Adipocyte (in vitro differentiated cells): ENCODE data around the gene RAP1GAP2.

Source experiments
- DNase-seq: peaks from one replicate; pipeline ENCODE4 v3.0.0-alpha.2; 2015; ENCODE audit warnings: low read depth
- H3K27me3 ChIP-seq: replicated peaks from 2 replicates; pipeline ENCODE4 v1.7.0; 2013; ENCODE audit warnings: mild to moderate bottlenecking, low read length, moderate library complexity; ENCODE audit not compliant: control insufficient read depth, insufficient read depth
- H3K36me3 ChIP-seq: 2 replicates; pipeline ENCODE4 v1.7.0; 2013; ENCODE audit warnings: low read length, mild to moderate bottlenecking, moderate library complexity; ENCODE audit not compliant: control insufficient read depth, insufficient read depth, severe bottlenecking
- H3K4me1 ChIP-seq: 2 replicates; pipeline ENCODE4 v1.7.0; 2013; ENCODE audit warnings: mild to moderate bottlenecking, low read length, moderate library complexity; ENCODE audit not compliant: control insufficient read depth, insufficient read depth
- H3K4me3 ChIP-seq: 2 replicates; pipeline ENCODE4 v1.7.0; 2013; ENCODE audit warnings: mild to moderate bottlenecking, low read length, moderate library complexity
- H3K9ac ChIP-seq: 2 replicates; pipeline ENCODE4 v1.7.0; 2013; ENCODE audit warnings: mild to moderate bottlenecking, low read length, moderate library complexity
- H3K9me3 ChIP-seq: 2 replicates; pipeline ENCODE4 v1.7.0; 2013; ENCODE audit warnings: mild to moderate bottlenecking, low read length, moderate library complexity; ENCODE audit not compliant: control insufficient read depth

The RAP1GAP2 gene

GRCh38 chr17:2856727-2857126 is 60.5 kb downstream of the RAP1GAP2 start:
- DNase-seq = no peak
- H3K9me3 ChIP-seq = no peaks in the 10 kb centered on the region
- no peak overlapping the region for H3K9ac ChIP-seq
- H3K27me3 ChIP-seq = peaks cover 35% of the 10 kb centered on the region
- peaks cover 8% of the 10 kb centered on the region for H3K4me1 ChIP-seq
- H3K4me3 ChIP-seq = no peak overlapping the region
- no peaks in the 10 kb centered on the region for H3K36me3 ChIP-seq

DNA sequence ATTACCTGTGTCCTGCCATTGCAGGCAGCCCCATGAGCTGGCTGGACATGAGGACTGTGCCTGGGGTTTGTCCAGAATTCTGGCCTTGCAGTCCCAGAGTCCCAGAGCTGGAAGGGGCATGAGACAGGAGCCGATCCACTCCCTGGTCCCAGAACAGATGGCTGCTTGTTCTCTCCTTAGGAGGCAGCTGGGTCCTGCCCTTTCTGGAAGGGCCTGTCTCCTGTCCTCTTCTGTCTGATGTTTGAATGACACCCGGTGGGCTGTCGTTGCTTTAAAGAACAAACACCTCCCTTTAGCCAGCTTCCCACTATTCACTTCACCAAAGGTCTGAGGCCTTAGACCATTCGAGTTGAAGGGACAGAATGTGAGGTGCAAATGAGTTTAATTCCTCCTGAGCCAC is 63.8 kb downstream of the RAP1GAP2 start:
- H3K4me3 ChIP-seq = no peak overlapping the region
- no peak for DNase-seq

GRCh38 chr17:2860883-2861282 is 64.6 kb downstream of the RAP1GAP2 start:
- H3K9ac ChIP-seq = no peak overlapping the region
- no peak for DNase-seq
- H3K27me3 ChIP-seq = peaks cover 19% of the 10 kb centered on the region
- no peak overlapping the region for H3K4me3 ChIP-seq
- no peaks in the 10 kb centered on the region for H3K9me3 ChIP-seq
- no peaks in the 10 kb centered on the region for H3K4me1 ChIP-seq
- no peaks in the 10 kb centered on the region for H3K36me3 ChIP-seq

More for the DNA sequence above, 63.8 kb downstream of the RAP1GAP2 start:
- H3K9me3 ChIP-seq = no peaks in the 10 kb centered on the region
- H3K36me3 ChIP-seq = no peaks in the 10 kb centered on the region
- H3K9ac ChIP-seq = no peak overlapping the region
- H3K27me3 ChIP-seq = peaks cover 25% of the 10 kb centered on the region
- H3K4me1 ChIP-seq = no peaks in the 10 kb centered on the region

- H3K27me3 ChIP-seq = peaks cover 6% of the 10 kb centered on the region
- no peak overlapping the region for H3K9ac ChIP-seq
- H3K36me3 ChIP-seq = no peaks in the 10 kb centered on the region
- no peaks in the 10 kb centered on the region for H3K9me3 ChIP-seq
- peaks cover 4% of the 10 kb centered on the region for H3K4me1 ChIP-seq
- DNase-seq = no peak
- H3K4me3 ChIP-seq = no peak overlapping the region
Observed at GRCh38 chr17:2862197-2862596, 66.0 kb downstream of the RAP1GAP2 start.

DNA sequence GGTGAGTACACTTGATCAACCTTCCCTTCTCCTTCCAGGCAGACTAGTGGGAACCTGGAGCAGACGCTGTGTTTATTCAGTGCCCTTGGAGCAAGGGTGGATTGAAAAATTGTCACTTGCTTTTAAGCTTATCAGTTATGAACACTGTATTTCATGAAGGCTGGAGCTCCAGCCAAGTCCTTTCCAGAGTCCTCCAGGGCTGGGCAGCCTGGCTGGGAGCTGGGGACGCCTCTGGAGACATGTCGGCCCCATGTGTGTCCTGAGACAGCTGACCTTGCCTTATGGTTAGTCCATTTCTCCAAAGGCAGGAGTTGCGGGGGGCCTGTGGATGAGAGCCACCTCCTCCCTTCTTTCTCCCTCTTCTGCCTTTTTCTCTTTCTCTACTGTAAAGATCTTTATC is 67.0 kb downstream of the RAP1GAP2 start:
- no peaks in the 10 kb centered on the region for H3K36me3 ChIP-seq
- no peaks in the 10 kb centered on the region for H3K9me3 ChIP-seq
- peaks cover 14% of the 10 kb centered on the region for H3K4me1 ChIP-seq
- H3K9ac ChIP-seq = no peak overlapping the region
- H3K4me3 ChIP-seq = no peak overlapping the region
- peaks cover 1% of the 10 kb centered on the region for H3K27me3 ChIP-seq
- DNase-seq = no peak

GRCh38 chr17:2865228-2865627 is 69.0 kb downstream of the RAP1GAP2 start:
- H3K4me1 ChIP-seq = peaks cover 15% of the 10 kb centered on the region
- H3K4me3 ChIP-seq = no peak overlapping the region
- no peaks in the 10 kb centered on the region for H3K27me3 ChIP-seq
- no peaks in the 10 kb centered on the region for H3K9me3 ChIP-seq
- no peaks in the 10 kb centered on the region for H3K36me3 ChIP-seq
- H3K9ac ChIP-seq = no peak overlapping the region
- DNase-seq = no peak

GRCh38 chr17:2867441-2868424 is 71.5 kb downstream of the RAP1GAP2 start:
- no peaks in the 10 kb centered on the region for H3K36me3 ChIP-seq
- no peak for DNase-seq
- H3K4me1 ChIP-seq = peaks cover 15% of the 10 kb centered on the region
- H3K27me3 ChIP-seq = no peaks in the 10 kb centered on the region
- no peak overlapping the region for H3K4me3 ChIP-seq
- H3K9ac ChIP-seq = no peak overlapping the region
- no peaks in the 10 kb centered on the region for H3K9me3 ChIP-seq

GRCh38 chr17:2869604-2870003 is 73.4 kb downstream of the RAP1GAP2 start:
- Histone ChIP-seq H3K4me1 (peaks cover 15% of the 10 kb centered on the region), H3K36me3 (no peaks in the 10 kb centered on the region), H3K9ac (no peak overlapping the region), H3K9me3 (no peaks in the 10 kb centered on the region), H3K27me3 (peaks cover 5% of the 10 kb centered on the region), H3K4me3 (no peak overlapping the region)
- no peak for DNase-seq

DNA sequence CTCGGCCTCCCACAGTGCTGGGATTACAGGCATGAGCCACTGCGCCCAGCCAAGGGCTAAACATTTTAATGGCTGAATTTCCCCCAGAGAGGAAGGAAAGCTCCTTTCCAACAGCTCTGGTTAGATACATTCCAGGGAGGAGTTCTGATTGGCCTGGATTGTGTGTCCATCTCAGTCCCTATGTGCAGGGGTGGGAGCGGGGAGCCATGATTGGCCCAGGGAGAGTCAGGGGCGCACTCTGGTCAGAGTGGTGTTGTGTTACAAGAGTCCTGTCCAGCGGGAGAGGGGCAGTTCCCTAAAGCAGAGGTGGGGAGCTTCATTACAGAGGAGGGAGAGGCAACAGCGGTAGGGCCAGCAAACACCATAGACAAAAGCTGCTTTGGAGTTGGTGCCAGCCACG is 75.0 kb downstream of the RAP1GAP2 start:
- no peak overlapping the region for H3K4me3 ChIP-seq
- peaks cover 7% of the 10 kb centered on the region for H3K27me3 ChIP-seq
- H3K36me3 ChIP-seq = no peaks in the 10 kb centered on the region
- H3K9ac ChIP-seq = no peak overlapping the region
- no peak for DNase-seq
- peaks cover 15% of the 10 kb centered on the region for H3K4me1 ChIP-seq
- H3K9me3 ChIP-seq = no peaks in the 10 kb centered on the region

GRCh38 chr17:2871720-2872119 is 75.5 kb downstream of the RAP1GAP2 start:
- Histone ChIP-seq H3K36me3 (no peaks in the 10 kb centered on the region), H3K9ac (no peak overlapping the region), H3K9me3 (no peaks in the 10 kb centered on the region), H3K4me3 (no peak overlapping the region), H3K27me3 (peaks cover 11% of the 10 kb centered on the region), H3K4me1 (peaks cover 15% of the 10 kb centered on the region)
- DNase-seq = no peak

GRCh38 chr17:2872282-2872681 is 76.0 kb downstream of the RAP1GAP2 start:
- Histone ChIP-seq H3K9ac (no peak overlapping the region), H3K27me3 (peaks cover 11% of the 10 kb centered on the region), H3K4me1 (peaks cover 10% of the 10 kb centered on the region), H3K9me3 (no peaks in the 10 kb centered on the region), H3K4me3 (no peak overlapping the region), H3K36me3 (no peaks in the 10 kb centered on the region)
- DNase-seq = no peak
